Stomach smooth muscle (tissue), 2 donors: ENCODE results near the gene CDHR5.

Experiments used
- H3K27ac ChIP-seq: one replicate; pipeline ENCODE4 v1.7.0; 2013; ENCODE audit warnings: mild to moderate bottlenecking, low read length, inconsistent platforms
- H3K27me3 ChIP-seq, 2 donors: one replicate each; pipeline ENCODE4 v1.7.0; 2013; ENCODE audit warnings: low read length in 2 of 2; ENCODE audit not compliant: insufficient read depth in 2 of 2, control insufficient read depth in 1 of 2
- H3K36me3 ChIP-seq, 2 donors: one replicate each; pipeline ENCODE4 v1.7.0; 2013; ENCODE audit warnings: low read length in 2 of 2; ENCODE audit not compliant: control insufficient read depth in 2 of 2, insufficient read depth in 2 of 2
- H3K4me1 ChIP-seq: one replicate; pipeline ENCODE4 v1.7.0; 2013; ENCODE audit warnings: low read length; ENCODE audit not compliant: control insufficient read depth, insufficient read depth
- H3K4me3 ChIP-seq, 2 donors: one replicate each; pipeline ENCODE4 v1.7.0; 2013; ENCODE audit warnings: low read length in 2 of 2
- H3K9ac ChIP-seq, 2 donors: one replicate each; pipeline ENCODE4 v1.7.0; 2013; ENCODE audit warnings: low read length in 2 of 2, mild to moderate bottlenecking in 1 of 2
- H3K9me3 ChIP-seq, 2 donors: one replicate each; pipeline ENCODE4 v1.7.0; 2013; ENCODE audit warnings: low read length in 2 of 2; ENCODE audit not compliant: control insufficient read depth in 2 of 2
- donor health status: healthy.
- donor health status: Pancreatic carcinoma.

CDHR5 gene

GRCh38 chr11:614623-615503, 9.9 kb downstream of the CDHR5 start:
- Histone ChIP-seq H3K27ac (peak overlapping the region; percentile 87), H3K4me3 (peak overlapping the region; percentile 63 to 86), H3K9ac (peak overlapping the region; percentile 69 to 87), H3K9me3 (no peaks in the 10 kb centered on the region), H3K36me3 (peaks cover 16 to 20% of the 10 kb centered on the region in 2 donors), H3K27me3 (no peaks in the 10 kb centered on the region), H3K4me1 (peaks cover 11% of the 10 kb centered on the region)

- Histone ChIP-seq H3K9me3 (no peaks in the 10 kb centered on the region), H3K4me1 (peaks cover 11% of the 10 kb centered on the region), H3K9ac (no peak overlapping the region), H3K27ac (no peak overlapping the region), H3K36me3 (peaks cover 16 to 20% of the 10 kb centered on the region in 2 donors), H3K4me3 (no peak overlapping the region), H3K27me3 (no peaks in the 10 kb centered on the region)
Measured at GRCh38 chr11:614021-614622, 10.6 kb downstream of the CDHR5 start.

- Histone ChIP-seq H3K4me1 (peaks cover 11% of the 10 kb centered on the region), H3K27me3 (no peaks in the 10 kb centered on the region), H3K27ac (no peak overlapping the region), H3K9me3 (no peaks in the 10 kb centered on the region), H3K4me3 (no peak overlapping the region), H3K9ac (no peak overlapping the region), H3K36me3 (peaks cover 19 to 20% of the 10 kb centered on the region in 2 donors)
Measured at GRCh38 chr11:613369-613968, 11.3 kb downstream of the CDHR5 start.

GRCh38 chr11:612961-613300, 11.8 kb downstream of the CDHR5 start:
- Histone ChIP-seq H3K4me3 (no peak overlapping the region), H3K4me1 (peaks cover 11% of the 10 kb centered on the region), H3K9ac (no peak overlapping the region), H3K9me3 (no peaks in the 10 kb centered on the region), H3K27me3 (no peaks in the 10 kb centered on the region), H3K36me3 (peaks cover 20 to 24% of the 10 kb centered on the region in 2 donors), H3K27ac (no peak overlapping the region)

- Histone ChIP-seq H3K4me1 (peaks cover 11% of the 10 kb centered on the region), H3K4me3 (no peak overlapping the region), H3K36me3 (peaks cover 24 to 26% of the 10 kb centered on the region in 2 donors), H3K9ac (no peak overlapping the region), H3K9me3 (no peaks in the 10 kb centered on the region), H3K27me3 (no peaks in the 10 kb centered on the region), H3K27ac (peak overlapping the region; percentile 1)
Measured at GRCh38 chr11:612201-612960, 12.4 kb downstream of the CDHR5 start.

- H3K36me3 ChIP-seq, result peaks cover 30 to 31% of the 10 kb centered on the region in 2 donors
- H3K4me3 ChIP-seq, result no peak overlapping the region
- H3K27me3 ChIP-seq, result no peaks in the 10 kb centered on the region
- H3K9ac ChIP-seq, result no peak overlapping the region
- no peak overlapping the region for H3K27ac ChIP-seq
- H3K4me1 ChIP-seq, result peaks cover 14% of the 10 kb centered on the region
- H3K9me3 ChIP-seq, result no peaks in the 10 kb centered on the region
Measured at GRCh38 chr11:611001-611996, 13.5 kb downstream of the CDHR5 start.

GRCh38 chr11:610146-610801, 14.5 kb downstream of the CDHR5 start:
- no peak overlapping the region for H3K4me3 ChIP-seq
- no peaks in the 10 kb centered on the region for H3K27me3 ChIP-seq
- peaks cover 18% of the 10 kb centered on the region for H3K4me1 ChIP-seq
- no peak overlapping the region for H3K9ac ChIP-seq
- no peak overlapping the region for H3K27ac ChIP-seq
- no peaks in the 10 kb centered on the region for H3K9me3 ChIP-seq
- H3K36me3 ChIP-seq, result peaks cover 33 to 35% of the 10 kb centered on the region in 2 donors

- H3K9ac ChIP-seq, result no peak overlapping the region
- H3K27ac ChIP-seq, result no peak overlapping the region
- peaks cover 40 to 43% of the 10 kb centered on the region in 2 donors for H3K36me3 ChIP-seq
- H3K4me1 ChIP-seq, result peaks cover 10% of the 10 kb centered on the region
- no peaks in the 10 kb centered on the region for H3K9me3 ChIP-seq
- no peaks in the 10 kb centered on the region for H3K27me3 ChIP-seq
- no peak overlapping the region for H3K4me3 ChIP-seq
Measured at GRCh38 chr11:609341-609811, 15.4 kb downstream of the CDHR5 start.

GRCh38 chr11:608791-609251, 15.9 kb downstream of the CDHR5 start:
- Histone ChIP-seq H3K9ac (no peak overlapping the region), H3K9me3 (no peaks in the 10 kb centered on the region), H3K4me3 (no peak overlapping the region), H3K27me3 (no peaks in the 10 kb centered on the region), H3K27ac (no peak overlapping the region), H3K4me1 (peaks cover 9% of the 10 kb centered on the region), H3K36me3 (peaks cover 43 to 46% of the 10 kb centered on the region in 2 donors)
